ENCODE results near the gene CD19.

The CD19 gene

DNA sequence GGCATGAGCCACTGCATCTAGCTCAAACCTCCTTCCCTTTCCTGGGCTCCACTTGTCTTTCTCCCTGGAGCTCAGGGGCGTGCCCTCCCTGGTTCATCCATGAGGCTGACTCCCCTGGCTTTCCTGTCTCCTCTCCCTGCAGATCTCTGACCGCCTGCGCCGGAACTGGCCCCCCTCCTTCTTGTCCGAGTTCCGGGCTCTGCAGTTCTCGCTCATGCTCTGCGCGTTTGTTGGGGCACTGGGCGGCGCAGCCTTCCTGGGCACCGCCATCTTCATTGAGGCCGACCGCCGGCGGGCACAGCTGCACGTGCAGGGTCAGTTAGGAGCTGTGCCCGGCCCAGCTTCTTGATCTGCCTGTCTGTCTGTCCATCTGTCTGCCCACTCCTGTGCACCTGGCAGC lies 51.9 kb downstream of the CD19 start:
- no peak for DNase-seq

DNA sequence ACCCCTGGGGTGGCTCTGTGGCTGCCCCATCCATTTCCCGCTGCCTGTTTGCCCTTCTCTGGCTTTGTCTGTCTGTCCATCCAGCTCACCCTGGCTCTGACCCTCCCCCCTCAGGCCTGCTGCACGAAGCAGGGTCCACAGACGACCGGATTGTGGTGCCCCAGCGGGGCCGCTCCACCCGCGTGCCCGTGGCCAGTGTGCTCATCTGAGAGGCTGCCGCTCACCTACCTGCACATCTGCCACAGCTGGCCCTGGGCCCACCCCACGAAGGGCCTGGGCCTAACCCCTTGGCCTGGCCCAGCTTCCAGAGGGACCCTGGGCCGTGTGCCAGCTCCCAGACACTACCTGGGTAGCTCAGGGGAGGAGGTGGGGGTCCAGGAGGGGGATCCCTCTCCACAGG lies 52.3 kb downstream of the CD19 start:
- DNase-seq: no peak

DNA sequence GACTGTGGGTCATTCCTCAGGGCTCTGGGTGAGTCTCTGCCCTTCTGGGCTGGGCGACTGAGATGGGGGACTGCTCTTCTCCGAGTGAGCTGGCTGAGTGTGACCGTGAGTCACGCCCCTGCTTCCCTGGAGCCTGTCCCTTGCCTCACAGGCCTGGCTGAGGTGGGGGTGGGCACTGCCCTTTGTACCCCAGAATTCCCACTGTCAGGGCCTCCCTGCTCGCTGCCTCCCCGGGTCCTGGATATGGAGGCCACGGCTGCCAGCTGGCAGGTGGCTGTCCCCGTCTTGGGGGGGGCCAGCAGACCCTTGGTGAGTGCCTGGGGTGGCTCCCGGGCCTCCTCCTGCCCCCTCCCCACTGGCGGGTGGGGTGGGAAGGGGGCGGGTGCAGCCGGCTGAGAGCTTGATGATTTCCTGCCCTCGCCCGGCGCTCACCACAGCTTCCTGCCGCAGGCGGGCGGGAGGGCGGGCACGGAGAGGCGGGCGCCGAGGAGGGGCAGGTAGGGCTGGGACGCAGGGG lies 52.9 kb downstream of the CD19 start, which contains the start of gene LAT:
Gene LAT (plus strand): TSS at position 434 of the 517 bp plus-strand sequence. CDS start 366 bp downstream, outside the sequence.
- no peak for DNase-seq

DNA sequence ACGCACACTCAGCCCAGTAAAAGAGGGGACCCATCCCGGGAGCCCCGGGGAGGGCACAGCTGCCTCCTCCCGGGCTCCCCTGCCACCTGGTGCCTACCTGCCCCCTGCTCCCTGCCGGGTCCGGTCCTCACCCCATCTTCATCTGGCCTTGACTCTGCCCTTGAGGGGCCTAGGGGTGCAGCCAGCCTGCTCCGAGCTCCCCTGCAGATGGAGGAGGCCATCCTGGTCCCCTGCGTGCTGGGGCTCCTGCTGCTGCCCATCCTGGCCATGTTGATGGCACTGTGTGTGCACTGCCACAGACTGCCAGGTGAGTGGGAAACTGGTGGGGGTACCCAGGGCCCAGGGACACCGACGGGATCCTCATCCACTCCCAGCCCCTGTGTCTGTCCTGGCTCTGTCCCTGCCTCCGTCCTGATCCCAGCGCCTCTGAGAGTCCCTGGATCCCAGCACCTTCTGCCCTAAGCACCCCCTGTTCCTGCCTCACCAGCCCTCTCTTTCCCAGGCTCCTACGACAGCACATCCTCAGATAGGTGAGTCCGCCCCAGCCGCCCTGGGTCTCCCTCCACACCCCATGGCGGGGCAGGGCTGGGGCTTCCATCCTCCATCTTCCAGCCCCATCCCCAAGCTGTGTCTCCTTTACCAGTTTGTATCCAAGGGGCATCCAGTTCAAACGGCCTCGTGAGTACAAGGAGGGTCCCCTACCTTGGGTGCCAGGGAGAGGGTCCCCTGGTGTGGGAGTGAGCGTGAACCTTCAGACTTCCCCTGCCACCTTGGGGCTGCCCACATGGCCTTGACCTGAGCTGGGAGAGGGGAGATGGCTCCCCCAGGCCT lies 53.7 kb downstream of the CD19 start:
- DNase-seq: no peak

DNA sequence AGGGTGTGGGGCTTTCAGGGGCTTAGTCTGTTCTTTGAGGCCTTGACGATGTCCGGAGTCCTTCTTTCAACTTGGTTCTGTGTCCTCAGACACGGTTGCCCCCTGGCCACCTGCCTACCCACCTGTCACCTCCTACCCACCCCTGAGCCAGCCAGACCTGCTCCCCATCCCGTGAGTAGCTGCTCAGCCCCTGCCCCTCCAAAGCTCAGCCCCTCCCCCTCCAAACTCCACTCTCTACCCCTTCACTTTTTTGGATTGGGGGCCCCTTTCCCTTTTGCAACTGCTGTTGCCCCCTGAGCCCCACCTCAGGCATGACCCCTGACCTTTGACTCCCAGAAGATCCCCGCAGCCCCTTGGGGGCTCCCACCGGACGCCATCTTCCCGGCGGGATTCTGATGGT lies 54.3 kb downstream of the CD19 start:
- no peak for DNase-seq

- DNase-seq: no peak
Measured at GRCh38 chr16:28986492-28986891, 54.7 kb downstream of the CD19 start.

- no peak for DNase-seq
Measured at GRCh38 chr16:28987170-28987853, 55.5 kb downstream of the CD19 start.

Data from fibroblast of upper back skin (primary cell).